OCI-LY7 (cell line): ENCODE results near the gene S100A7A. TPM values are rescaled to one million over a fixed set of nuclear protein-coding genes. Genes with fewer than 3 reads are reported as not detected.

ENCODE experiments used
- BruUV-seq: library from RNA; stranded (reverse); fragments of 400-500 nt; replicated peaks from 2 replicates; lab custom pipeline; 2021; lab: Mats Ljungman, UMichigan
- CTCF ChIA-PET: fragments of 300-600 bp; sonication (Branson Sonifier 250); formaldehyde crosslinking; loops from one replicate; lab custom pipeline; 2022; ENCODE audit warnings: antibody characterized with exemption; ENCODE audit not compliant: unreplicated experiment; lab: Charles Lee
- POLR2A ChIA-PET: fragments of 300-600 bp; sonication (Branson Sonifier 250); formaldehyde crosslinking; loops from one replicate; lab custom pipeline; 2022; ENCODE audit warnings: antibody characterized with exemption; lab: Charles Lee
- DNase-seq: peaks from one replicate; pipeline ENCODE4 v3.0.0-alpha.2; 2015; ENCODE audit warnings: low spot score
- H2AFZ ChIP-seq: fragments of 200-600 bp; sonication (generic), shearing (Covaris generic); 2 replicates; pipeline ENCODE4 v1.6.1; 2014; ENCODE audit warnings: mild to moderate bottlenecking, antibody characterized with exemption, low read length, moderate library complexity
- H3K27ac ChIP-seq: fragments of 200-600 bp; sonication (generic); 2 replicates; pipeline ENCODE4 v1.5.1; 2014; ENCODE audit warnings: mixed run types, low read depth, mild to moderate bottlenecking, moderate library complexity, low read length, inconsistent platforms; ENCODE audit not compliant: poor library complexity, severe bottlenecking
- H3K36me3 ChIP-seq: fragments of 200-600 bp; sonication (generic); 2 replicates; pipeline ENCODE4 v1.6.1; 2014; ENCODE audit warnings: mild to moderate bottlenecking, antibody characterized with exemption, low read length, moderate library complexity, mixed read lengths; ENCODE audit not compliant: insufficient read depth
- H3K4me1 ChIP-seq: fragments of 200-600 bp; sonication (generic); 2 replicates; pipeline ENCODE4 v1.5.1; 2014; ENCODE audit warnings: mild to moderate bottlenecking, low read length; ENCODE audit not compliant: insufficient read depth, poor library complexity, severe bottlenecking
- H3K4me2 ChIP-seq: fragments of 200-600 bp; sonication (generic); 2 replicates; pipeline ENCODE4 v1.6.1; 2014; ENCODE audit warnings: mild to moderate bottlenecking, low read length
- H3K4me3 ChIP-seq: fragments of 200-600 bp; sonication (generic); 2 replicates; pipeline ENCODE4 v1.5.1; 2014; ENCODE audit warnings: mild to moderate bottlenecking, low read depth, low read length; ENCODE audit not compliant: poor library complexity, severe bottlenecking
- H3K79me2 ChIP-seq: fragments of 200-600 bp; sonication (generic); 2 replicates; pipeline ENCODE4 v1.6.1; 2016; ENCODE audit warnings: low read depth, mild to moderate bottlenecking, low read length, moderate library complexity, mixed read lengths; ENCODE audit not compliant: insufficient read depth
- H3K9me2 ChIP-seq: fragments of 200-600 bp; sonication (generic); 2 replicates; pipeline ENCODE4 v1.6.1; 2016; ENCODE audit warnings: mild to moderate bottlenecking, low read length, mixed read lengths; ENCODE audit not compliant: insufficient read depth
- H3K9me3 ChIP-seq: fragments of 200-600 bp; sonication (generic); 2 replicates; pipeline ENCODE4 v1.6.1; 2014; ENCODE audit warnings: mild to moderate bottlenecking, mixed run types, low read length, mixed read lengths
- H4K20me1 ChIP-seq: fragments of 200-600 bp; sonication (generic); 2 replicates; pipeline ENCODE4 v1.6.1; 2014; ENCODE audit warnings: mild to moderate bottlenecking, antibody characterized with exemption, low read length, moderate library complexity, mixed read lengths; ENCODE audit not compliant: insufficient read depth
- EZH2phosphoT487 ChIP-seq: fragments of 200-600 bp; sonication (generic); IDR thresholded peaks from 2 replicates; pipeline ENCODE4 v1.6.1; 2018; ENCODE audit warnings: low read depth, borderline replicate concordance, mild to moderate bottlenecking, mixed run types, antibody characterized with exemption, low read length, moderate library complexity, mixed read lengths
- intact Hi-C: fragments of 100-400 bp; cut with micrococcal nuclease; formaldehyde crosslinking; loops from one replicate; pipeline ENCODE4 v1.10.0; 2022; ENCODE audit not compliant: unreplicated experiment
- total RNA-seq, 2 experiments: library from RNA; depleted of rRNA in 1 of 2; stranded (reverse); fragments of >200 nt in 1 of 2; shearing (Covaris generic) in 1 of 2; gene quantifications; 2 replicates each; pipeline ENCODE4 v1.2.3, GENCODE V29; 2014 to 2022
- TF ChIP-seq, protein P1 (sequence below): fragments of 200-600 bp; sonication (generic); conservative IDR thresholded peaks from 2 replicates; pipeline ENCODE4 v1.5.1; 2014; ENCODE audit warnings: mild to moderate bottlenecking, antibody characterized with exemption, low read length, moderate library complexity, mixed read lengths

S100A7A gene
- total RNA-seq, 2 experiments from 2014 or later, result not detected

DNA sequence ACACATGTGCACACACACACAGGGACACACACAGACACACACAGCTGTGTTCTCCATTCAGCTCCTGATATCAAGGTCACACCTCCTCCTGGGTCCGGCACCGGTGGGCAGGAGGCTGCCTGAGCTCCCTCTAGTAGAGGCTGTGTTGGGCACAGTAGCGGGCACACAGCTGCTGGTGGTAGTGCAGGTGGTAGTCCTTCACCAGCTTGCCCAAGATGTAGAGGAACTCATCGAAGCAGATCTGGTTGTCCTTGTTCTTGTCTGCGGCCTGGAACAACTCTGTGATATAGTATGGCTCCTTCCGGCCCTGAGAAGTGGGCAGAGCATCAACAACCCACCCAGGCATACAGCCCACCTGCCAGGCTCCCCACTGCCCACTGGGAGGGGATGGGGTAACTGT is 19.9 kb upstream of the S100A7A start:
- ChIA-PET POLR2A (no interaction called here), CTCF (no interaction called here)
- no peaks in the 10 kb centered on the region for H3K9me3 ChIP-seq

DNA sequence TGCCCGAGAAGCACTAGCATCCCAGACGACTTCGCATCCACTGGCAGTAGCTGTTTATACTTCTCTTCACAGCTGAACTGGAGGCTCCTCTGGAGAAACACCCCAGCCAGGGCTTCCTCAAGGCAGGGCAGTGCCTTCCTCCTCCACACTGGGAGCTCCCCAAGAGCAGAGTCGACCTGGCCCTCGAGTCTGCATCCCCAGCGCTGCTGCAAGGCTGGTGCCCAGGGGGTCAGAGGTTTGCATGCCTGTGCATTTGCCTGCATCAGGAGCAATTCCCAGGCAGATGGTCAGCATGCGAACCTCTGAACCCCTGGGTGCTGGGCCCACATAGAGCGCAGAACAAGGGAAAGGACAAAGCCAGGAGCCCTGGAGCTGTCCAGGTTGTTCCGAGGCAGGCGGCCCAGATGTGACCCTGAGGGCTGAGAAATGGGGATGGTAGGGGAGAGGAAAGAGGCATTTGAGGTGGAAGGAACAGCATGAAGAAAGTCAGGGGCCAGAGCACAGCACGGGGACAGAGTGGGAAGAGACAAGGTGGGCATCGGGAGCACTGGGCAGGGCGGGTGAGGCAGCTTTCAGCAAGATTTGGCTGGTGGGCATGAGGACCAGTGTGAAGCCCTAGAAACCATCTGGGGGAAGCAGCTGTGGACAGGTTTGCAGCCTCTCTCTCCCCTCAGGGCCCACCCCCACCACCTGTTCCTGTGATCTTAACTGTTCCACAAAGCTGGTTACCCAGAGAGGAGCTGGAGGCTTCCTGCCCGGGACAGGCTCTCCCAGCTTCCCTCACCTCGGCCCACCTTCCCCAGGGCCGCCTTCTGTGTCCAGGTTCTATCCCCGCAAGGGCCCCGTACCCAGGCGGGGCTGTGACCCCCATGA is 19.0 kb upstream of the S100A7A start:
- ChIA-PET POLR2A (no interaction called here), CTCF (no interaction called here)
- no peaks in the 10 kb centered on the region for H4K20me1 ChIP-seq
- no peaks in the 10 kb centered on the region for H3K9me3 ChIP-seq
- no peak overlapping the region for H3K27ac ChIP-seq
- no TSS peak for BruUV-seq
- no peak for DNase-seq
- H3K36me3 ChIP-seq, result no peaks in the 10 kb centered on the region
- H3K4me1 ChIP-seq, result no peaks in the 10 kb centered on the region
- no peaks in the 10 kb centered on the region for H3K79me2 ChIP-seq
- H3K9me2 ChIP-seq, result no peaks in the 10 kb centered on the region
- TF ChIP-seq, protein P1, sequence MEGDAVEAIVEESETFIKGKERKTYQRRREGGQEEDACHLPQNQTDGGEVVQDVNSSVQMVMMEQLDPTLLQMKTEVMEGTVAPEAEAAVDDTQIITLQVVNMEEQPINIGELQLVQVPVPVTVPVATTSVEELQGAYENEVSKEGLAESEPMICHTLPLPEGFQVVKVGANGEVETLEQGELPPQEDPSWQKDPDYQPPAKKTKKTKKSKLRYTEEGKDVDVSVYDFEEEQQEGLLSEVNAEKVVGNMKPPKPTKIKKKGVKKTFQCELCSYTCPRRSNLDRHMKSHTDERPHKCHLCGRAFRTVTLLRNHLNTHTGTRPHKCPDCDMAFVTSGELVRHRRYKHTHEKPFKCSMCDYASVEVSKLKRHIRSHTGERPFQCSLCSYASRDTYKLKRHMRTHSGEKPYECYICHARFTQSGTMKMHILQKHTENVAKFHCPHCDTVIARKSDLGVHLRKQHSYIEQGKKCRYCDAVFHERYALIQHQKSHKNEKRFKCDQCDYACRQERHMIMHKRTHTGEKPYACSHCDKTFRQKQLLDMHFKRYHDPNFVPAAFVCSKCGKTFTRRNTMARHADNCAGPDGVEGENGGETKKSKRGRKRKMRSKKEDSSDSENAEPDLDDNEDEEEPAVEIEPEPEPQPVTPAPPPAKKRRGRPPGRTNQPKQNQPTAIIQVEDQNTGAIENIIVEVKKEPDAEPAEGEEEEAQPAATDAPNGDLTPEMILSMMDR, result no peak
- TF ChIP-seq EZH2phosphoT487, result no peak
- intact Hi-C loops, result no loop called here
- no peak overlapping the region for H2AFZ ChIP-seq
- no peak overlapping the region for H3K4me3 ChIP-seq
- no peak overlapping the region for H3K4me2 ChIP-seq

More for the DNA sequence above, 19.9 kb upstream of the S100A7A start:
- BruUV-seq, result no TSS peak
- H3K27ac ChIP-seq, result no peak overlapping the region
- no peak for DNase-seq
- H4K20me1 ChIP-seq, result no peaks in the 10 kb centered on the region
- intact Hi-C loops, result no loop called here
- H3K36me3 ChIP-seq, result no peaks in the 10 kb centered on the region
- H3K4me2 ChIP-seq, result no peak overlapping the region
- no peaks in the 10 kb centered on the region for H3K9me2 ChIP-seq
- no peak overlapping the region for H2AFZ ChIP-seq
- H3K4me3 ChIP-seq, result no peak overlapping the region
- H3K79me2 ChIP-seq, result no peaks in the 10 kb centered on the region
- no peak for TF ChIP-seq EZH2phosphoT487
- TF ChIP-seq, protein P1, result no peak
- no peaks in the 10 kb centered on the region for H3K4me1 ChIP-seq
